BE2C (cell line): ENCODE measurements around the gene DMAC1.

Source experiments
- DNase-seq: peaks from one replicate; pipeline ENCODE4 v3.0.0-alpha.2; 2020
- H3K27me3 ChIP-seq: fragments of 250-450 bp; sonication (Bioruptor Pico); 2 replicates; pipeline ENCODE4 v1.5.1; 2020; ENCODE audit warnings: mild to moderate bottlenecking
- H3K36me3 ChIP-seq: fragments of 250-450 bp; sonication (Bioruptor Pico); 2 replicates; pipeline ENCODE4 v1.5.1; 2020; ENCODE audit warnings: mild to moderate bottlenecking
- H3K4me1 ChIP-seq: fragments of 250-450 bp; sonication (Bioruptor Pico); 2 replicates; pipeline ENCODE4 v1.5.1; 2020
- H3K4me3 ChIP-seq: 2 replicates; pipeline ENCODE4 v1.5.1; 2011; ENCODE audit warnings: low read depth, low read length
- H3K9me3 ChIP-seq: fragments of 250-450 bp; sonication (Bioruptor Pico); 2 replicates; pipeline ENCODE4 v1.5.1; 2020
- TF ChIP-seq, protein P1 (sequence below): IDR thresholded peaks from 2 replicates; pipeline ENCODE4 v1.5.1; 2012; ENCODE audit warnings: mild to moderate bottlenecking, low read depth, low read length

DMAC1 gene

DNA sequence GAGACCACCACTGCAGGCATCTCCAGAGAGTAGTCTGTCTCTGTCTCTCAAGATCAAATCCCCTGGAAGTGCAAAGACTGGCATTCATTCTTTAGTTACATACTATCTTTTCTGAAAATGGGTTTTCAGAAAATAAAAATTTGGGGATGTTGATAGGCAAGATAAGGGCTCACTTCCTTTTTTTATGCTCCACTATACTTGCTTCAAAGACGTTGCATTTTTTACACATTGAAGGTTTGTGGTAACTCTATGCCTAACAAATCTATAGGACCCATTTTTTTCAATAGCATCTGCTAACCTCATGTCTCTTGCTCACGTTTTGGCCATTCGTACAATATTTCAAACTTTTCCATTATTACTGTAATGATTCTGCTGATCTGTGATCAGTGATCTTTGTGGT, 37.0 kb downstream of the DMAC1 start:
- H3K4me3 ChIP-seq = no peak overlapping the region
- no peaks in the 10 kb centered on the region; the same call in 1 of the 2 replicates for H3K27me3 ChIP-seq
- no peaks in the 10 kb centered on the region for H3K36me3 ChIP-seq
- TF ChIP-seq, protein P1, sequence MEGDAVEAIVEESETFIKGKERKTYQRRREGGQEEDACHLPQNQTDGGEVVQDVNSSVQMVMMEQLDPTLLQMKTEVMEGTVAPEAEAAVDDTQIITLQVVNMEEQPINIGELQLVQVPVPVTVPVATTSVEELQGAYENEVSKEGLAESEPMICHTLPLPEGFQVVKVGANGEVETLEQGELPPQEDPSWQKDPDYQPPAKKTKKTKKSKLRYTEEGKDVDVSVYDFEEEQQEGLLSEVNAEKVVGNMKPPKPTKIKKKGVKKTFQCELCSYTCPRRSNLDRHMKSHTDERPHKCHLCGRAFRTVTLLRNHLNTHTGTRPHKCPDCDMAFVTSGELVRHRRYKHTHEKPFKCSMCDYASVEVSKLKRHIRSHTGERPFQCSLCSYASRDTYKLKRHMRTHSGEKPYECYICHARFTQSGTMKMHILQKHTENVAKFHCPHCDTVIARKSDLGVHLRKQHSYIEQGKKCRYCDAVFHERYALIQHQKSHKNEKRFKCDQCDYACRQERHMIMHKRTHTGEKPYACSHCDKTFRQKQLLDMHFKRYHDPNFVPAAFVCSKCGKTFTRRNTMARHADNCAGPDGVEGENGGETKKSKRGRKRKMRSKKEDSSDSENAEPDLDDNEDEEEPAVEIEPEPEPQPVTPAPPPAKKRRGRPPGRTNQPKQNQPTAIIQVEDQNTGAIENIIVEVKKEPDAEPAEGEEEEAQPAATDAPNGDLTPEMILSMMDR = no peak
- no peaks in the 10 kb centered on the region for H3K9me3 ChIP-seq
- no peaks in the 10 kb centered on the region for H3K4me1 ChIP-seq
- no peak for DNase-seq

DNA sequence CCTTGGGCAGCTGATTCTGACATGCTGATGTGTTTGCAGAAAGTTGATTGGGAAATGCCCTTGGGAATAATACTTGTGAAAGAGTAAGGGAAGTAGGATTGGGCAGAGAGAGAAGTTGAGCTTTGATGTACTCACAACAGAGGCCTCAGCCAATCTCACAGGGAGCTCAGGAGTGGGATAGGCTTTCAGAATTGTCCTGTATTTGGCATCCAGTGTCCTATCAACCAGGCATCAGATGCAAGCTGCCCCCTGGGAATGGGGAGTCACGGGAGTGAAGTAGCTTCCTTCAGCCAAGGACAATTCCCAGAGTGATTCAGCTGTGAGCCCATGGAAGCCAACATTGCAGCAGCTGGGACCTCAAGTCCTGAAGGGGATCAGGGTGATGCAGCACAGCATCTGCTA, 39.6 kb downstream of the DMAC1 start:
- Histone ChIP-seq H3K4me1 (no peaks in the 10 kb centered on the region), H3K36me3 (no peaks in the 10 kb centered on the region), H3K27me3 (no peaks in the 10 kb centered on the region; the same call in 1 of the 2 replicates), H3K9me3 (no peaks in the 10 kb centered on the region), H3K4me3 (no peak overlapping the region)
- no peak for DNase-seq
- TF ChIP-seq, protein P1 = no peak

DNA sequence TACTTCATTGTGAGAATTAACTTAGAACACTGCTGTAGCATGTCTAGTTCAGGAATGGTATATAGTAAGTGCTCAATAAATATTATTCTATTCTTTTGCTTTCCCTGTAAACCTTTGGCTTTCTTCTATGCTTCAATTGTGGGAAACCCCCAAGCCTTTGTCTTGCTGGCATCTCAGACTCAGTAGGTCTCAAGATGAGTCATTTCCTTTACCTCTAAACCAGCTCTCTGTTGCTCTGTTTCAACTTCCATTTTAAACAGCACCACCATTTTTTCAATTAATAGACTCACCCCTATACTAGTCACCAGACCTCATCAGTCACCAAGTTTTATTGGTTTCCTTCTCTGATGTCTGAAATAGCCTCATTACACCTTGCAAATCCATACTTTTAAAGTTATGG, 43.5 kb downstream of the DMAC1 start:
- Histone ChIP-seq H3K4me1 (no peaks in the 10 kb centered on the region), H3K27me3 (no peaks in the 10 kb centered on the region; the same call in 1 of the 2 replicates), H3K36me3 (no peaks in the 10 kb centered on the region), H3K9me3 (no peaks in the 10 kb centered on the region), H3K4me3 (no peak overlapping the region)
- TF ChIP-seq, protein P1 = no peak
- DNase-seq = no peak

DNA sequence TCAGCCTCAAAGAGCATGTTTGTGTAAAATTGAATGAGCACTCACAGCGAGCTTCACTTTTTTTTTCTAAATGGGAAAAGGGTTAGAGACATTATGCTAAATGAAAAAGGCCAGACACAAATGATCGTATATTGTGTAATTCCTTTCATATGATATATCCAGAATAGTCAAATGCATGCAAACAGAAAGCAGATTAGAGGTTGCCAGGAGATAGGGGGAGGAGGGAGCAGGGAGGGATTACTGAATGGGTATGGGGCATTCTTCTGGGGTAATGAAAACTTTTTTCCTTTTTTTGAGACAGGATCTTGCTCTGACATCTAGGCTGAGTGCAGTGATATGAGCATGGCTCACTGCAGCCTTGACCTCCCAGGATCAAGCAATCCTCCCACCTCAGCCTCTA, 47.1 kb downstream of the DMAC1 start:
- no peaks in the 10 kb centered on the region for H3K27me3 ChIP-seq
- no peak for DNase-seq
- TF ChIP-seq, protein P1 = no peak
- H3K4me3 ChIP-seq = no peak overlapping the region
- H3K9me3 ChIP-seq = no peaks in the 10 kb centered on the region
- H3K4me1 ChIP-seq = no peaks in the 10 kb centered on the region
- no peaks in the 10 kb centered on the region for H3K36me3 ChIP-seq
